ENCODE data around the gene CCDC152. TPM values are rescaled to one million over a fixed set of nuclear protein-coding genes. Genes with fewer than 3 reads are reported as not detected.

Gene CCDC152
- total and polyA plus RNA-seq, 2 of the 13 experiments (the other 11 are each of a cell fraction or from before 2014, with no cell fraction given), result 0.20 to 0.36 TPM

GRCh38 chr5:42808888-42809611, 52.4 kb downstream of the CCDC152 start (continued):
- TF ChIP-seq ZNF768 (CRISPR knock-in tag; IDR thresholded peaks at IDR 0.05) (no peak), ZBTB7A (CRISPR knock-in tag; IDR thresholded peaks at IDR 0.05) (no peak), NKX3-1 (CRISPR knock-in tag; IDR thresholded peaks at IDR 0.05) (no peak), SPEN (CRISPR knock-in tag; IDR thresholded peaks at IDR 0.05; ENCODE audit: low read depth) (no peak), NCOA5 (CRISPR knock-in tag; IDR thresholded peaks at IDR 0.05) (no peak), ZEB1 (IDR thresholded peaks at IDR 0.05; ENCODE audit: insufficient replicate concordance, low read depth) (no peak), TEAD3 (CRISPR knock-in tag; optimal IDR thresholded peaks at IDR 0.05; ENCODE audit: borderline replicate concordance) (no peak), NRL (CRISPR knock-in tag; IDR thresholded peaks at IDR 0.05; ENCODE audit: borderline replicate concordance) (no peak), IKZF1 (IDR thresholded peaks at IDR 0.05) (no peak), ZNF710 (CRISPR knock-in tag; IDR thresholded peaks at IDR 0.05; ENCODE audit: borderline replicate concordance) (no peak), ARID4A (CRISPR knock-in tag; IDR thresholded peaks at IDR 0.05; ENCODE audit: borderline replicate concordance) (no peak), KDM5A (IDR thresholded peaks at IDR 0.05; ENCODE audit: borderline replicate concordance, low read length) (peak; percentile 57; the same call in 1 of the 2 replicates), ZNF672 (CRISPR knock-in tag; IDR thresholded peaks at IDR 0.05) (no peak), ZNF136 (CRISPR knock-in tag; IDR thresholded peaks at IDR 0.05; ENCODE audit: low read depth) (no peak), NONO (IDR thresholded peaks at IDR 0.05) (no peak), NONO (CRISPR knock-in tag; conservative IDR thresholded peaks at IDR 0.05) (0 out of 2 replicates have a peak, but pooled peaks have one; percentile 38), ZNF761 (CRISPR knock-in tag; conservative IDR thresholded peaks at IDR 0.05) (no peak), ZNF225 (CRISPR knock-in tag; IDR thresholded peaks at IDR 0.05) (no peak), ZHX1 (CRISPR knock-in tag; IDR thresholded peaks at IDR 0.05; ENCODE audit: low read depth) (no peak), ZMYM3 (CRISPR knock-in tag; IDR thresholded peaks at IDR 0.05) (no peak), ARNTL (CRISPR knock-in tag; IDR thresholded peaks at IDR 0.05) (no peak), GABPA (IDR thresholded peaks at IDR 0.05; ENCODE audit: low read depth, low read length) (no peak), GABPA (CRISPR knock-in tag; IDR thresholded peaks at IDR 0.05; ENCODE audit: low read depth) (no peak)

Data from HepG2 (cell line).